Retinal pigment epithelial cell (primary cell): ENCODE measurements around the gene RAB11A.

Experiments used
- DNase-seq: peaks from one replicate; pipeline ENCODE4 v3.0.0-alpha.2; 2010; ENCODE audit warnings: low read depth
- H3K4me3 ChIP-seq: 2 replicates; pipeline ENCODE4 v1.5.1; 2011; ENCODE audit warnings: mild to moderate bottlenecking, low read length, control low read depth, moderate library complexity
- CTCF ChIP-seq: conservative IDR thresholded peaks from 2 replicates; pipeline ENCODE4 v1.5.1; 2011; ENCODE audit warnings: low read depth, low read length, control low read depth, inconsistent platforms

RAB11A gene

GRCh38 chr15:65873256-65873655 lies 4.0 kb downstream of the RAB11A start:
- H3K4me3 ChIP-seq, result no peak overlapping the region
- no peak for TF ChIP-seq CTCF
- no peak for DNase-seq

GRCh38 chr15:65875458-65875857 lies 6.2 kb downstream of the RAB11A start:
- DNase-seq, result no peak
- H3K4me3 ChIP-seq, result no peak overlapping the region
- no peak for TF ChIP-seq CTCF

GRCh38 chr15:65877749-65878148 lies 8.5 kb downstream of the RAB11A start:
- no peak for DNase-seq
- no peak overlapping the region for H3K4me3 ChIP-seq
- TF ChIP-seq CTCF, result no peak

GRCh38 chr15:65881766-65882434 lies 12.6 kb downstream of the RAB11A start:
- H3K4me3 ChIP-seq, result no peak overlapping the region
- TF ChIP-seq CTCF, result no peak
- DNase-seq, result no peak

- no peak for TF ChIP-seq CTCF
- no peak for DNase-seq
- H3K4me3 ChIP-seq, result no peak overlapping the region
Observed at GRCh38 chr15:65883571-65883970, 14.3 kb downstream of the RAB11A start.

GRCh38 chr15:65884511-65884910 lies 15.2 kb downstream of the RAB11A start:
- no peak for DNase-seq
- no peak for TF ChIP-seq CTCF
- H3K4me3 ChIP-seq, result no peak overlapping the region

- no peak for DNase-seq
- TF ChIP-seq CTCF, result no peak
- no peak overlapping the region for H3K4me3 ChIP-seq
Observed at GRCh38 chr15:65885668-65886218, 16.5 kb downstream of the RAB11A start.
